ENCODE results near the gene TGFB2.

Gene TGFB2

DNA sequence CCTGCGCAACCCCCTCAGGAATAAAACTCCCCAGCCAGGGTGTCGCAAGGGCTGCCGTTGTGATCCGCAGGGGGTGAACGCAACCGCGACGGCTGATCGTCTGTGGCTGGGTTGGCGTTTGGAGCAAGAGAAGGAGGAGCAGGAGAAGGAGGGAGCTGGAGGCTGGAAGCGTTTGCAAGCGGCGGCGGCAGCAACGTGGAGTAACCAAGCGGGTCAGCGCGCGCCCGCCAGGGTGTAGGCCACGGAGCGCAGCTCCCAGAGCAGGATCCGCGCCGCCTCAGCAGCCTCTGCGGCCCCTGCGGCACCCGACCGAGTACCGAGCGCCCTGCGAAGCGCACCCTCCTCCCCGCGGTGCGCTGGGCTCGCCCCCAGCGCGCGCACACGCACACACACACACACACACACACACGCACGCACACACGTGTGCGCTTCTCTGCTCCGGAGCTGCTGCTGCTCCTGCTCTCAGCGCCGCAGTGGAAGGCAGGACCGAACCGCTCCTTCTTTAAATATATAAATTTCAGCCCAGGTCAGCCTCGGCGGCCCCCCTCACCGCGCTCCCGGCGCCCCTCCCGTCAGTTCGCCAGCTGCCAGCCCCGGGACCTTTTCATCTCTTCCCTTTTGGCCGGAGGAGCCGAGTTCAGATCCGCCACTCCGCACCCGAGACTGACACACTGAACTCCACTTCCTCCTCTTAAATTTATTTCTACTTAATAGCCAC, 696 bp downstream of the TGFB2 start:
- H3K4me3 ChIP-seq = peak overlapping the region; percentile 46
- H3K27me3 ChIP-seq (ENCODE audit: low read depth) = no peaks in the 10 kb centered on the region
- H3K4me1 ChIP-seq = peaks cover 29% of the 10 kb centered on the region
- H3K9me3 ChIP-seq = no peaks in the 10 kb centered on the region
- peak; percentile 56 to 73 for DNase-seq (ENCODE audit: low spot score in 2 of 2)
- in situ Hi-C loops (cut with MboI; ENCODE audit: low sequenced_read_pairs) = loop anchor here (10.0 to 25.0 kb wide), 4 partner anchors 716 to 1466 kb away; no protein-coding TSS in a partner anchor
- no peaks in the 10 kb centered on the region for H3K36me3 ChIP-seq (replicated peaks)

DNA sequence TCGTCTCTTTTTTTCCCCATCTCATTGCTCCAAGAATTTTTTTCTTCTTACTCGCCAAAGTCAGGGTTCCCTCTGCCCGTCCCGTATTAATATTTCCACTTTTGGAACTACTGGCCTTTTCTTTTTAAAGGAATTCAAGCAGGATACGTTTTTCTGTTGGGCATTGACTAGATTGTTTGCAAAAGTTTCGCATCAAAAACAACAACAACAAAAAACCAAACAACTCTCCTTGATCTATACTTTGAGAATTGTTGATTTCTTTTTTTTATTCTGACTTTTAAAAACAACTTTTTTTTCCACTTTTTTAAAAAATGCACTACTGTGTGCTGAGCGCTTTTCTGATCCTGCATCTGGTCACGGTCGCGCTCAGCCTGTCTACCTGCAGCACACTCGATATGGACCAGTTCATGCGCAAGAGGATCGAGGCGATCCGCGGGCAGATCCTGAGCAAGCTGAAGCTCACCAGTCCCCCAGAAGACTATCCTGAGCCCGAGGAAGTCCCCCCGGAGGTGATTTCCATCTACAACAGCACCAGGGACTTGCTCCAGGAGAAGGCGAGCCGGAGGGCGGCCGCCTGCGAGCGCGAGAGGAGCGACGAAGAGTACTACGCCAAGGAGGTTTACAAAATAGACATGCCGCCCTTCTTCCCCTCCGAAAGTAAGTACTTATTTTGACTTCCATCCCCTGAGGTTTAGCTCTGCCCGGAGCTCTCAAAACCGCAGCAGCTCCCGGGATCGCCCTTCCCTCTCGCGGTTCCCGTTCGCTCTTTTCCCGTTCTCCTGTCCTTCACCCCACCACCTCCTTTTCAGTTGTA, 1.5 kb downstream of the TGFB2 start:
- Histone ChIP-seq H3K4me3 (peak overlapping the region; percentile 46), H3K36me3 (replicated peaks) (no peaks in the 10 kb centered on the region), H3K9me3 (no peaks in the 10 kb centered on the region), H3K4me1 (peaks cover 30% of the 10 kb centered on the region), H3K27me3 (ENCODE audit: low read depth) (no peaks in the 10 kb centered on the region)
- in situ Hi-C loops (cut with MboI; ENCODE audit: low sequenced_read_pairs) = loop anchor here (10.0 to 25.0 kb wide), 4 partner anchors 716 to 1466 kb away; no protein-coding TSS in a partner anchor
- DNase-seq (ENCODE audit: low spot score in 2 of 2) = peak; percentile 22 to 47

DNA sequence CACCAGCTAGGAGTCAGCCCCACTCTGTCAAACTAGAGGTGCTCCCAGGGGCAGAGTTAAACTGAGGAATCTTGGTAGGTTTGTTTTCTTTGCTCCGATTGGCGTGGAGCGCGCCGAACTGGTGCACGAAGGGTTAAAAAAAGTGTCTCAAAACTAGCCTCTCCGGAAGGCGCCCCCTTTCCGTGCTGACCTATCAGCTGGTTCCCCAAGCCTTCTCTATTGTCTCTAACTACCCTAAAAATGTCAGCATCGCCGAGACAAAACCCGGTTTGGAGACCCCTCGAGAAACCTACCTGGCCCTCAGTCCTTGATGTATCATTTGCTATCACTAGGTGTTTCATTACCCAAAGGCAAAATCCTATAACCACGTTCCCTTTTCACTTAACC, 2.2 kb downstream of the TGFB2 start:
- in situ Hi-C loops (cut with MboI; ENCODE audit: low sequenced_read_pairs) = loop anchor here (10.0 to 25.0 kb wide), 4 partner anchors 715 to 1465 kb away; no protein-coding TSS in a partner anchor
- no peaks in the 10 kb centered on the region for H3K9me3 ChIP-seq
- H3K36me3 ChIP-seq (replicated peaks) = no peaks in the 10 kb centered on the region
- H3K4me3 ChIP-seq = peak overlapping the region; percentile 46
- H3K27me3 ChIP-seq (ENCODE audit: low read depth) = no peaks in the 10 kb centered on the region
- H3K4me1 ChIP-seq = peaks cover 30% of the 10 kb centered on the region
- peak in 1 of 2 experiments; percentile 59 for DNase-seq (ENCODE audit: low spot score in 2 of 2)

DNA sequence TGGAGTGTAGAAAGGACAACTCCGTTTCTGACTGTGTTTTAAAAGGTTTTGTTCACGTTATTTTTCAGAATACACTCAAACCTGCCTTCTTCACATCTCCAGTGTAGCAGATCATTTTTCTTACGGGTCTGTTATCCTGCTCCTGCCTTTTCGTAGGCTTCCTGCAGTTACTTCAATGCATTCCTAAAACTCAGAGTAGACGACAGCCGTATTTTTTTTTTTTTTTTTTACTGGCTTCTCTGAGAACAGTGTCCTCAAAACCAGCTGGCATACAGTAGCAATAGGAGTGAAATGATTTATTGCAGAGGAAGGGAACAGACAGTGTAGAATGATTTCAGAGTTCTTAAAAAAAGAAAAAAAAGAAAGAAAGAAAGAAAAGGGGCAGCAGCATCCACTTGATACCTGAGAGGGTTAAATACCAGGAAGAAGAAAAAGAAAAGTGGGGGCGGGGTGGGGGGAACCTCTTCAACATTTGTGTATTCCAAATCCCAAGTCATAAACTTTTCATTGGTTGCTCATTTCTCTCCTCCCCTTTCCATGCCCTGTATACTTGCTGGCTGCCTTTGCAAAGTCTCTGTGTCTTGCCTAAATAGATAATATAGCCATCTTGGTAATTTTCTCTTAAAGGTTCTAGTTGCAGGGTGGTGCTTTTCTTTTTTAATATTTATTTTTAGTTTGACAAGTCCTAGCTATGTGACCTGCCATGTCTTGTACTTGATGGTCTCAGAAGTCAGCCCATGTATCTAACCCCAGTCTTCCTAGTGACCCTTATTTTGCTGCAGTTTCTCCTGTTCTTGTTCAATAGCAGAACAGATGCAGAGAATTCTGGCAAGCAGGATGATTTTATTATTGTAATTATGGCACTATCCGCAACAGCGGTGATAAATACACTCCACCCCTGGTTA, 2.8 kb downstream of the TGFB2 start:
- peak; percentile 49 to 72 for DNase-seq (ENCODE audit: low spot score in 2 of 2)
- in situ Hi-C loops (cut with MboI; ENCODE audit: low sequenced_read_pairs) = loop anchor here (10.0 to 25.0 kb wide), 4 partner anchors 714 to 1464 kb away; no protein-coding TSS in a partner anchor
- Histone ChIP-seq H3K9me3 (no peaks in the 10 kb centered on the region), H3K4me1 (peaks cover 30% of the 10 kb centered on the region), H3K4me3 (peak overlapping the region; percentile 46), H3K27me3 (ENCODE audit: low read depth) (no peaks in the 10 kb centered on the region), H3K36me3 (replicated peaks) (no peaks in the 10 kb centered on the region)

DNA sequence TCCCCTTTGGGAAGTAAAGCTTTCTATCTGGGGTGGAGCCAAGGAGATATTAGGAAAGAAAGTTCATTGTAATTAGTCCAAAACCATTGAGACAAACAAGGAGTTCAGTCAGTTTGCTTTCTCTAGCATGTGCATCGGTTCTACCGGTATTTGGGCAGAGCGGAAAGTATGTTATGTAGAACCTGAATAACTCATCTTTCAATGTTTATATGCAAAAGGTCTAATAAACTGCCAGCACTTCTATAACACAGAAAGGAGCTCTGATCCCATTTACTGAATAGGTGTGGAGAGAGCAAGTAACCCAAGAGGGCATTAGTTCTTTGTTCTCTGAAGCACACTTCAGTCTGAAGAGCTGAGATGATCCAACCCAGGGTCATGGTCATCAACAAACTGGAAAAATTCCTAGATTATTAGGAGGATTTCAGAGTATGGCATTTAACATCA, 3.5 kb downstream of the TGFB2 start:
- in situ Hi-C loops (cut with MboI; ENCODE audit: low sequenced_read_pairs) = loop anchor here (10.0 to 25.0 kb wide), 4 partner anchors 714 to 1464 kb away; no protein-coding TSS in a partner anchor
- H3K4me3 ChIP-seq = peak overlapping the region; percentile 46
- no peaks in the 10 kb centered on the region for H3K27me3 ChIP-seq (ENCODE audit: low read depth)
- H3K4me1 ChIP-seq = peaks cover 30% of the 10 kb centered on the region
- H3K9me3 ChIP-seq = no peaks in the 10 kb centered on the region
- DNase-seq (ENCODE audit: low spot score in 2 of 2) = no peak
- no peaks in the 10 kb centered on the region for H3K36me3 ChIP-seq (replicated peaks)

DNA sequence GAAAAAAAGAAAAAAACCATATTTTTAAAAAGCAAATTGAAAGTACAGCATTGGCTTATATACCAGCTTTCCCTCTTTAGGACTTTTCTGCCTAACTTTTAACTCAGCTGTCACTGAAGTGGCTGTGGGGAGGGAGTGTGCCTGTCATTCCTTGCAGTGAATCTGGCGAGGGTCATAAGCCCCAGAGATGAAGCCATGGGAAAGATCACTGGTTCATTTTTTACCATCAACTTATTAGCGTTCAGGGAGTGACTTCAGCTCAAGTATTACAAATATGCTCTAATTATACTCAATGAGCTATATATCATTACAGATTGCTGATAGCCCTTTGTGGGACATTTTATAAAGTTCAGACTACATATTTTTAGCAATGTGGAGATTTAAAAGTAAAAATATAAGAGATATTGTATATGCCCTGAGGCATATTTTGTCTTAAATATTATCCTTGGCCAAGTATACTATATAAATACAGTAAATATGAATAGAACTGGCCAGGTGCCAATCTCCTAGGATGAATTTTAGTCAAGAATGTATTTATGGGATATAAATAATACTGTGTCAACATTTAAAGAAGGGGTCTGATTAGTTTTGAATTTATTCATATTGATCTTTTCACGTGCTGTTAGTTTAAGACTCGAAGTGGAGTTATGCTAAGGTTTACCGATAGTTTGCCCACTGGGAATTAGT, 4.4 kb downstream of the TGFB2 start:
- DNase-seq (ENCODE audit: low spot score in 2 of 2) = no peak
- in situ Hi-C loops (cut with MboI; ENCODE audit: low sequenced_read_pairs) = loop anchor here (10.0 to 25.0 kb wide), 4 partner anchors 713 to 1463 kb away; no protein-coding TSS in a partner anchor
- Histone ChIP-seq H3K4me3 (no peak overlapping the region; the same call in 1 of the 2 replicates), H3K9me3 (no peaks in the 10 kb centered on the region), H3K36me3 (replicated peaks) (no peaks in the 10 kb centered on the region), H3K4me1 (peaks cover 30% of the 10 kb centered on the region), H3K27me3 (ENCODE audit: low read depth) (no peaks in the 10 kb centered on the region)

DNA sequence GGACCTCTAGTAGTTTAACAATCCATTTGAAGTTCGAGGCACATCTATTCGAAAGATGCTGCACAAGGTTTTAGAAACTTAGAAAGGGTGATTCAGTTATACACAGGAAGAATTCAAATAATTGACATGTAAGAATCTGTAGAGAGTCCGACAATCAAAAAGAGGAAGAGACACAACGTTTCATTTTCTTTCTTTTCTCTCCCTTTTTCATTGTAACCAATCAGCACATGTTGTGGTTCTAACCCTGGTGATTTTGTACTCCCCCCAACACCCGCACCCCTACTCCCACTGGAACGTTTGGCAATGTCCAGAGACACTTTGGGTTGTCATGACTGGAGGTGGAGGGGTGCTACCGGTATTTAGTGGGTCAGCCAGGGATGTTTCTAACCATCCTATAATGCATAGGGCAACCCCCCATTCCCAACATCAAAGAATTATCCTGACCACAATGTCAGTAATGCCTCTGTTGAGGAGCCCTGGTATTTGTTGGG, 4.9 kb downstream of the TGFB2 start:
- Histone ChIP-seq H3K36me3 (replicated peaks) (no peaks in the 10 kb centered on the region), H3K27me3 (ENCODE audit: low read depth) (no peaks in the 10 kb centered on the region), H3K4me1 (peaks cover 25% of the 10 kb centered on the region), H3K9me3 (no peaks in the 10 kb centered on the region), H3K4me3 (no peak overlapping the region)
- in situ Hi-C loops (cut with MboI; ENCODE audit: low sequenced_read_pairs) = no loop called here
- no peak for DNase-seq (ENCODE audit: low spot score in 2 of 2)

DNA sequence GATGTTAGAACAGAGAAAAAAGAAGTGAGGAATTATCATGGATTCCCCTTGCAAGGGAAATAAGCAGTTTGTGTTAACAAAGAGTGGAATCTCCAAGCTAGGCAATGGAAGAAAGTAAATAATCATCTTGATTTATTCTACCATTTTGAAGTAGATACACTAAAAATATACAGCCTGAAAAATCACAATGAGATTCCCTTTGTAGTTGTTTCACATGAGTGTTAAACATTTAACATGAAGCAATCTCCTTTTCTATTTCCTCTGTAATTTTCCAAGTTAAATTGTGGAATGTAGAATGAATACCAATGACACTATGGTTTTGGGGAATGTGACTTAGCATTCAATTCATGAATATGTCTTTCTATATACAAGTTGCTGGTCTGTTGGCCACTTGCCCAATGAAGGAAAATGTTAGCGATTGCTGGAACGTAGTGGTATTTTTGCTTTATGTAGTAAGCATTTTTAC, 5.7 kb downstream of the TGFB2 start:
- Histone ChIP-seq H3K4me3 (no peak overlapping the region), H3K36me3 (replicated peaks) (no peaks in the 10 kb centered on the region), H3K9me3 (no peaks in the 10 kb centered on the region), H3K27me3 (ENCODE audit: low read depth) (no peaks in the 10 kb centered on the region), H3K4me1 (peaks cover 22% of the 10 kb centered on the region)
- in situ Hi-C loops (cut with MboI; ENCODE audit: low sequenced_read_pairs) = no loop called here
- no peak for DNase-seq (ENCODE audit: low spot score in 2 of 2)

DNA sequence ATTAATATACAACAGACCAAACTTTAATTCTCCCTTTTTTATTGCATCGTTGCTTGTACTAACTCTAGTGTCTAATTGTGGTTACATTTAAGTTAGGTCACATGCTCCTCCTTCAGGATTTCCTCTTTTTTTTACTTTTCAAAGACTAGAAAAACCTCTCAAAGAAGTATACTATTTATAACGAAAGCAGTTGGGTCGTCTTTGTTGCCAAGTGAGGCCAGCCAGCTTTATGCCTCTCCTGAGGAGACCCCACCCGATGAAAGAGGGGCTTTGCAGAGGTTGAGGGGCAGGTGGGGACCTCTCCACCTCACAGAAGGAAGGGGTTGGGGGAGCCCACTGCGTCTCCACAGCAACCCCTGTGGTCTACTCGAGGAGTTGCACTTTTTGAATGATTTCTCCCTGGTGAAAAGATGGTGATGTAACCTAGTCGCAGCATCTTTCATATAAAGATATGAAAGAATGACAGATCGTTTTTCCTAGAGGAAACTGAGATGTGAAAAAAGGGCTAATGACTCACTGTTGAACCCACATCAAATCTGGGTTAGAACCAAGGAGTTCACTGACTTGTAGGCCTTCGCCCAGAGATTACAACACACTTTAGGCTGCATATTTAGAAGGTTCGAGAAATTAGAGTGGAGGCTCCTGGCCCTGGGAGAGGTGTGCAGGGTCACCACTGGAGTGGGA, 6.4 kb downstream of the TGFB2 start:
- no peaks in the 10 kb centered on the region for H3K36me3 ChIP-seq (replicated peaks)
- peak in 1 of 2 experiments; percentile 29 for DNase-seq (ENCODE audit: low spot score in 2 of 2)
- in situ Hi-C loops (cut with MboI; ENCODE audit: low sequenced_read_pairs) = no loop called here
- H3K27me3 ChIP-seq (ENCODE audit: low read depth) = no peaks in the 10 kb centered on the region
- H3K9me3 ChIP-seq = no peaks in the 10 kb centered on the region
- no peak overlapping the region for H3K4me3 ChIP-seq
- H3K4me1 ChIP-seq = peaks cover 22% of the 10 kb centered on the region

DNA sequence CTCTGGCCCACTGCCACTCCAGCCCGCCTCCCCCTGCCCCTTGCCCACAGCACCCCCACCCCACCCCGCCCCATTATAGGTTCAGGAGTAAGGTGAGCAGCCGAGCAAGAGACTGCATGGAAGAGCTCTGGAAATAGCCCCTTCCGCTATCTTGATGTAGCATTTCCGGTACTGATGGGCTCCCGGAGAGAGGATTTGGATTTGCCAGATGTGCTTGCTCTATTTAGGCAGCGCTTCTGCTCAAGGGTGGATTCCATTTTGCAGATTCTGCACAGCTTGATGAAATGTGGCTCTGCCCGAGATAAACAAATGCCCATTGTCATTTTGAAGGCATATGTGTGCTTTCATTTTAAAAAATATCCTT, 6.9 kb downstream of the TGFB2 start:
- Histone ChIP-seq H3K4me1 (peaks cover 22% of the 10 kb centered on the region), H3K9me3 (no peaks in the 10 kb centered on the region), H3K4me3 (no peak overlapping the region), H3K36me3 (replicated peaks) (no peaks in the 10 kb centered on the region), H3K27me3 (ENCODE audit: low read depth) (no peaks in the 10 kb centered on the region)
- in situ Hi-C loops (cut with MboI; ENCODE audit: low sequenced_read_pairs) = no loop called here
- DNase-seq (ENCODE audit: low spot score in 2 of 2) = no peak

DNA sequence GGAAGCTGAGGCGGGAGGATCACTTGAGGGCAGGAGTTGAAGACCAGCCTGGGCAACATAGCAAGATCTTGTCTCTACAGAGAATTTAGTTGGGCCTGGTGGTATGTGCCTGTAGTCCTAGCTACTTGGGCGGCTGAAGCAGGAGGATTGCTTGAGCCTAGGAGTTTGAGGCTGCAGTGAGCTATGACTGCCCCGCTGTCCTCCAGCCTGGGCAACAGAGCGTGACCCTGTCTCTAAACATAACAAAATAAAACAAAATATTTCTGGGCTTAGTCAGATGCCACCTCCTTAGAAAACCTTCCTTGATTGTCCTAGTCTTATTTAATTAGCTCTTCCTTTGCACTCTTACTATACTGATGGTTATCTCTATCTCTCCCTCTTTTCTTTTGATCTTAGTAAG, 8.5 kb downstream of the TGFB2 start:
- no peak for DNase-seq (ENCODE audit: low spot score in 2 of 2)
- in situ Hi-C loops (cut with MboI; ENCODE audit: low sequenced_read_pairs) = no loop called here
- Histone ChIP-seq H3K27me3 (ENCODE audit: low read depth) (no peaks in the 10 kb centered on the region), H3K4me3 (no peak overlapping the region), H3K9me3 (no peaks in the 10 kb centered on the region), H3K4me1 (peaks cover 11% of the 10 kb centered on the region), H3K36me3 (replicated peaks) (no peaks in the 10 kb centered on the region)

DNA sequence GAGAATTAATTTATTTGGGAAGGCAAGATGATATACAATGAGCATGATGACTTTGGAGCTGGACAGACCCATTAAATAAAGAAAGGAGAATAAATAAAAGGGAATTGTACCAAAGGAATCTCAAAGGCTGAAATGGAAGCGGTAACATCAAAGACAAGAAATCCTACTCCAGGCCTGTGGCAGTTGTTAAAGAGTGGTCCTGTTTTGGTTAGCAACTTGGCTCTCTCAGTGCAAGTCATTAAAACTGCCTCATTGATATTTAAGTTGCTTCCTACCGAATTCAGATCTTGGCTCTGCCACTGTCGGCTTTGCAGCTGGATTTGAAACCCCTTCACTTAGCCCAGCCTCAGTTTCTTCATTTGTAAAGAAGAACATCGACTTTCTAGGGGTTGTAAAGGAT, 10.1 kb downstream of the TGFB2 start:
- in situ Hi-C loops (cut with MboI; ENCODE audit: low sequenced_read_pairs) = no loop called here
- H3K36me3 ChIP-seq (replicated peaks) = no peaks in the 10 kb centered on the region
- peaks cover 5% of the 10 kb centered on the region; the same call in 1 of the 2 replicates for H3K4me1 ChIP-seq
- no peak for DNase-seq (ENCODE audit: low spot score in 2 of 2)
- no peaks in the 10 kb centered on the region for H3K9me3 ChIP-seq
- no peak overlapping the region for H3K4me3 ChIP-seq
- no peaks in the 10 kb centered on the region for H3K27me3 ChIP-seq (ENCODE audit: low read depth)

All from HAP-1 (cell line).